ENCODE data around the gene ARHGAP6.
"Not testable (repeated sequence)": the region's sequence is repeated elsewhere in the genome, so short reads cannot be mapped to it uniquely, and the experiment has no call there.

Gene ARHGAP6

DNA sequence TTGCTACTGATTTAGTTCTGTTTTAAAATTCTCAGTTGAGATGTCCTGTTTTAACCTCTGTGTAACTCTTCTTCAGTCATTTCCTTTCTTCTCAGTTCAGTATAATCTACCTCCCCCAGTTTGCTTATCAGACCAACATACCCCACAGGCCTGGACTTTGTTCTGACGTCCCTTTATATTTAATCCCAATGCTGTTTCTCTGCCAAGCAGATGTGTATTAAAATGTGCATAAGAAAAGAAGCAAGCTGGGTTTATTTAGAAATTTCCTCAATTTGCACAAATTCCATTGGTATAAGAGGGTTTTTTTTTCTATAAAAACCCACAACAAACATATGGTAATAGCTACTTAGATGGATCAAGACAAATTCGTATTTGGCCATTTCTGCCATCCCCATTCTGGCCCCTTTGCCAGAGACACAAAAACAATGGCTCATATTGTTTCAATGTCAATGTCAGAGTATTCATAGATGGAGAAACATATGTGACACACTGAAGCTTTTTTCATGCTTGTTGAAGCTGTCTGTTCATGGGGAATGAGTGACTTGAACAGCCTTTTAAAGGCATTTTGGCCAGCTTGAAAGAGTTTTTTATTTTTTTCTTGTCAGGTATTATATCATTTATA is 530.0 kb downstream of the ARHGAP6 start:
- Mint-ChIP-seq H3K4me1 (ENCODE audit: low read depth) (no peaks in the 10 kb centered on the region), H3K36me3 (ENCODE audit: low read depth) (no peaks in the 10 kb centered on the region), H3K4me3 (no peak overlapping the region), H3K9me3 (no peaks in the 10 kb centered on the region), H3K27me3 (ENCODE audit: low read depth) (peaks cover 5% of the 10 kb centered on the region), H3K27ac (no peak overlapping the region)
- DNase-seq (ENCODE audit: low spot score) = no peak

GRCh38 chrX:11131146-11131545 is 534.6 kb downstream of the ARHGAP6 start:
- Mint-ChIP-seq H3K36me3 (ENCODE audit: low read depth) (no peaks in the 10 kb centered on the region), H3K27me3 (ENCODE audit: low read depth) (no peaks in the 10 kb centered on the region), H3K9me3 (no peaks in the 10 kb centered on the region), H3K4me3 (no peak overlapping the region), H3K4me1 (ENCODE audit: low read depth) (no peaks in the 10 kb centered on the region), H3K27ac (no peak overlapping the region)
- no peak for DNase-seq (ENCODE audit: low spot score)

- Mint-ChIP-seq H3K4me1 (ENCODE audit: low read depth) (no peaks in the 10 kb centered on the region), H3K9me3 (no peaks in the 10 kb centered on the region), H3K27ac (no peak overlapping the region), H3K36me3 (ENCODE audit: low read depth) (no peaks in the 10 kb centered on the region), H3K4me3 (no peak overlapping the region), H3K27me3 (ENCODE audit: low read depth) (no peaks in the 10 kb centered on the region)
- DNase-seq (ENCODE audit: low spot score) = no peak
Observed at GRCh38 chrX:11130136-11130535, 535.6 kb downstream of the ARHGAP6 start.

DNA sequence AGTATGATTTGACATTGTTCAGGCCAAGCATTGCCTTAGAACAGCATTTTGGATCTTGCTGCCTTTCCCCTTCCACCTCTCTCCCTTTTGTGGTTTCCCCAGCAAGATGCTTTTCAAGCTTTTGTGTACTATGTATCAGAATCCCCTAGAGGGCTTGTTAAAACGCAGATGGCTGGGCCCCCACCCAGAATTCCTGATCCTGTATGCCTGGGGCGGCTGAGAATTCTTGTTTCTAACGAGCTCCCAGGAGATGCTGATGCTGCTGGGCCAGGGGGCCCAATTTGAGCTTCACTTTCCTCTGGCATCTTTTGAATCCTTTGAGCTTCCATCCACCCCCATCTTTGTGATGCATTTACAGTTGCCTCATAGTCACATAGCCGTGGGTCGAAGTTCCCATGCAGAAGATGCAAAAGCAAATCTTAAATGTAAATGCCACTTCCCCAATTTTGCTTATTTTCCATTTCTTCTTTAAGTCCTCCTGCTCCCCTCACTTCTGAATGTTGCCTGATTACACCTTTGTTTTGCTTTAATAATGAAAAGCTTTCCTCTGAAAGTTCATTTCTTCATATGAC is 536.1 kb downstream of the ARHGAP6 start:
- Mint-ChIP-seq H3K27ac (no peak overlapping the region), H3K4me1 (ENCODE audit: low read depth) (no peaks in the 10 kb centered on the region), H3K9me3 (no peaks in the 10 kb centered on the region), H3K4me3 (no peak overlapping the region), H3K27me3 (ENCODE audit: low read depth) (no peaks in the 10 kb centered on the region), H3K36me3 (ENCODE audit: low read depth) (no peaks in the 10 kb centered on the region)
- DNase-seq (ENCODE audit: low spot score) = no peak

GRCh38 chrX:11125060-11125459 is 540.7 kb downstream of the ARHGAP6 start:
- Mint-ChIP-seq H3K4me3 (no peak overlapping the region), H3K27me3 (ENCODE audit: low read depth) (no peaks in the 10 kb centered on the region)

GRCh38 chrX:11124112-11124511 is 541.6 kb downstream of the ARHGAP6 start:
- no peaks in the 10 kb centered on the region for H3K9me3 Mint-ChIP-seq
- H3K27me3 Mint-ChIP-seq (ENCODE audit: low read depth) = no peaks in the 10 kb centered on the region

More at GRCh38 chrX:11125060-11125459, 540.7 kb downstream of the ARHGAP6 start:
- no peaks in the 10 kb centered on the region for H3K4me1 Mint-ChIP-seq (ENCODE audit: low read depth)
- peaks cover 13% of the 10 kb centered on the region for H3K36me3 Mint-ChIP-seq (ENCODE audit: low read depth)
- H3K27ac Mint-ChIP-seq = no peak overlapping the region
- DNase-seq (ENCODE audit: low spot score) = no peak
- H3K9me3 Mint-ChIP-seq = no peaks in the 10 kb centered on the region

GRCh38 chrX:11123087-11123486 is 542.6 kb downstream of the ARHGAP6 start:
- H3K27me3 Mint-ChIP-seq (ENCODE audit: low read depth); DNase-seq (ENCODE audit: low spot score); H3K27ac Mint-ChIP-seq; H3K4me1 Mint-ChIP-seq (ENCODE audit: low read depth); H3K4me3 Mint-ChIP-seq; H3K9me3 Mint-ChIP-seq: not testable (repeated sequence)
- peaks cover 25% of the 10 kb centered on the region for H3K36me3 Mint-ChIP-seq (ENCODE audit: low read depth)

More at GRCh38 chrX:11124112-11124511, 541.6 kb downstream of the ARHGAP6 start:
- no peak overlapping the region for H3K27ac Mint-ChIP-seq
- H3K36me3 Mint-ChIP-seq (ENCODE audit: low read depth) = peaks cover 20% of the 10 kb centered on the region
- no peak for DNase-seq (ENCODE audit: low spot score)
- H3K4me1 Mint-ChIP-seq (ENCODE audit: low read depth) = no peaks in the 10 kb centered on the region
- H3K4me3 Mint-ChIP-seq = no peak overlapping the region

GRCh38 chrX:11119313-11119943 is 546.3 kb downstream of the ARHGAP6 start:
- no peaks in the 10 kb centered on the region for H3K27me3 Mint-ChIP-seq (ENCODE audit: low read depth)
- H3K9me3 Mint-ChIP-seq = no peaks in the 10 kb centered on the region
- no peak for DNase-seq (ENCODE audit: low spot score)
- no peak overlapping the region for H3K27ac Mint-ChIP-seq
- H3K4me3 Mint-ChIP-seq = no peak overlapping the region
- H3K36me3 Mint-ChIP-seq (ENCODE audit: low read depth) = peaks cover 42% of the 10 kb centered on the region
- H3K4me1 Mint-ChIP-seq (ENCODE audit: low read depth) = no peaks in the 10 kb centered on the region

DNA sequence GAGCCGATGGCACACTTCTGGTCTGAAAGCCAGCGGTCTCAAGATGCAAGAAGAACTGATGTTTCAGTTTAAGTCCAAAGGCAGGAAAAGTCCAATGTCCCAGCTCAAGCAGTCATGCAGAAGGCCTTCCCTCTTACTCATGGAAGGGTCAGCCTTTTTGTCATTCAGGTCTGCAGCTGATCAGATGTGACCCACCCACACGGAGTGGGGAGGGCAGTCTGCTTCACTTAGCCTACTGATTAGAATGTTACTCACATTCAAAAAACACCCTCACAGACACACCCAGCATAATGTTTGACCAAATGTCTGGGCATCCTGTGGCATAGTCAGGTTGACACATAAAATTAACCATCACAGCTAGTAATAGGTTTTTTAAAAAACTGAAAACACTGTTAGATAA is 548.0 kb downstream of the ARHGAP6 start:
- Mint-ChIP-seq H3K4me3 (no peak overlapping the region), H3K27ac (no peak overlapping the region), H3K4me1 (ENCODE audit: low read depth) (peaks cover 5% of the 10 kb centered on the region), H3K27me3 (ENCODE audit: low read depth) (no peaks in the 10 kb centered on the region), H3K9me3 (no peaks in the 10 kb centered on the region), H3K36me3 (ENCODE audit: low read depth) (peaks cover 41% of the 10 kb centered on the region)
- no peak for DNase-seq (ENCODE audit: low spot score)

- peaks cover 22% of the 10 kb centered on the region for H3K36me3 Mint-ChIP-seq (ENCODE audit: low read depth)
Observed at GRCh38 chrX:11113731-11114130, 552.0 kb downstream of the ARHGAP6 start.

DNA sequence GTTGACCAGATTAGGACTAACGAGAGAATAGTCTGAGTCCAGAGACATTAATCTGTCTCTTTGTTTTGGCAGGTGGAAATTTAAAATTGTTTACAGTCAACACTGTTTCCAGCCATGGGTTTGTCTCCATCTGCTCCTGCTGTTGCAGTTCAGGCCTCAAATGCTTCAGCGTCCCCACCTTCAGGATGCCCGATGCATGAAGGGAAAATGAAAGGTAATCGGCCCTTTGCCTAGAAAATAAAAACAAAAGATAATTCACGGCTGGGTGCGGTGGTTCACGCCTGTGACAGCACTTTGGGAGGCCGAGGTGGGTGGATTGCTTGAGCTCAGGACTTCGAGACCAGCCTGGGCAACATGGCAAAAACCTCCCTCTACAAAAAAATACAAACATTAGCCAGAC is 553.8 kb downstream of the ARHGAP6 start:
- no peak for DNase-seq (ENCODE audit: low spot score)
- Mint-ChIP-seq H3K36me3 (ENCODE audit: low read depth) (peaks cover 15% of the 10 kb centered on the region), H3K27ac (peak overlapping the region; percentile 96), H3K9me3 (no peaks in the 10 kb centered on the region), H3K27me3 (ENCODE audit: low read depth) (no peaks in the 10 kb centered on the region), H3K4me3 (no peak overlapping the region), H3K4me1 (ENCODE audit: low read depth) (peaks cover 7% of the 10 kb centered on the region)

More at GRCh38 chrX:11113731-11114130, 552.0 kb downstream of the ARHGAP6 start:
- Mint-ChIP-seq H3K4me1 (ENCODE audit: low read depth) (peaks cover 7% of the 10 kb centered on the region), H3K27me3 (ENCODE audit: low read depth) (no peaks in the 10 kb centered on the region), H3K4me3 (peak overlapping the region; percentile 55), H3K9me3 (no peaks in the 10 kb centered on the region), H3K27ac (peak overlapping the region; percentile 56)
- no peak for DNase-seq (ENCODE audit: low spot score)

- Mint-ChIP-seq H3K27ac (peak within 1 kb of the TSS; percentile 96), H3K36me3 (ENCODE audit: low read depth) (peaks cover 11% of the 10 kb centered on the region), H3K4me3 (no peak within 1 kb of the TSS), H3K9me3 (no peaks in the 10 kb centered on the region), H3K4me1 (ENCODE audit: low read depth) (peaks cover 7% of the 10 kb centered on the region), H3K27me3 (ENCODE audit: low read depth) (no peaks in the 10 kb centered on the region)
- peak; percentile 79 for DNase-seq (ENCODE audit: low spot score)
Observed at GRCh38 chrX:11111037-11111851, 554.5 kb downstream of the ARHGAP6 start, which contains the start of gene HCCS. Gene HCCS (plus strand): TSS chrX:11111332. CDS start chrX:11112061, 729 bp downstream.

DNA sequence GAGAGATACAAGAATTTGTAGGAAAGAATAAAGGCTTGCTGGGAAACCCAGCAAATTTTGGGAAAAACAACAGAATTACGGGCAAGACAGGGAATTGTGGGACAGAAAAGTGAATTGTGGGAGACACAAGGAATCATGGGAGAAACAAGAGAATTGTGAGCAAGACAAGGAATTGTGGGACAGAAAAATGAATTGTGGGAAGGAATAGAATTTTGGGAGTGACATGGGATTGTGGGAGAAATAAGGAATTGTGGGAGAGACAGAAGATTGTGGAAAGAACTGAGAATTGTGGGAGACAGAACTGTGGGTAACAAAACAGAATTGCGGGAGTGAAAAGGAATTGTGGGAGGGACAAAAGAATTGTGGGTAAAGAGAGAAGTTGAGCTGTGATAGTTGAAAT is 555.8 kb downstream of the ARHGAP6 start:
- Mint-ChIP-seq H3K9me3 (no peaks in the 10 kb centered on the region), H3K4me1 (ENCODE audit: low read depth) (peaks cover 7% of the 10 kb centered on the region), H3K36me3 (ENCODE audit: low read depth) (peaks cover 3% of the 10 kb centered on the region), H3K27me3 (ENCODE audit: low read depth) (no peaks in the 10 kb centered on the region), H3K4me3 (no peak overlapping the region), H3K27ac (no peak overlapping the region)
- no peak for DNase-seq (ENCODE audit: low spot score)

Data from T-helper 2 cell treated with Interferon-gamma antibody and Interleukin-4, amounts not matched to agents 5 μg/mL and 100 μg/mL, for 36 hours (primary cell).